ENCODE results near the gene SLC6A12. TPM values are rescaled to one million over a fixed set of nuclear protein-coding genes. Genes with fewer than 3 reads are reported as not detected.

SLC6A12 gene
- total RNA-seq, 1 donor from 2014 or later = not detected

DNA sequence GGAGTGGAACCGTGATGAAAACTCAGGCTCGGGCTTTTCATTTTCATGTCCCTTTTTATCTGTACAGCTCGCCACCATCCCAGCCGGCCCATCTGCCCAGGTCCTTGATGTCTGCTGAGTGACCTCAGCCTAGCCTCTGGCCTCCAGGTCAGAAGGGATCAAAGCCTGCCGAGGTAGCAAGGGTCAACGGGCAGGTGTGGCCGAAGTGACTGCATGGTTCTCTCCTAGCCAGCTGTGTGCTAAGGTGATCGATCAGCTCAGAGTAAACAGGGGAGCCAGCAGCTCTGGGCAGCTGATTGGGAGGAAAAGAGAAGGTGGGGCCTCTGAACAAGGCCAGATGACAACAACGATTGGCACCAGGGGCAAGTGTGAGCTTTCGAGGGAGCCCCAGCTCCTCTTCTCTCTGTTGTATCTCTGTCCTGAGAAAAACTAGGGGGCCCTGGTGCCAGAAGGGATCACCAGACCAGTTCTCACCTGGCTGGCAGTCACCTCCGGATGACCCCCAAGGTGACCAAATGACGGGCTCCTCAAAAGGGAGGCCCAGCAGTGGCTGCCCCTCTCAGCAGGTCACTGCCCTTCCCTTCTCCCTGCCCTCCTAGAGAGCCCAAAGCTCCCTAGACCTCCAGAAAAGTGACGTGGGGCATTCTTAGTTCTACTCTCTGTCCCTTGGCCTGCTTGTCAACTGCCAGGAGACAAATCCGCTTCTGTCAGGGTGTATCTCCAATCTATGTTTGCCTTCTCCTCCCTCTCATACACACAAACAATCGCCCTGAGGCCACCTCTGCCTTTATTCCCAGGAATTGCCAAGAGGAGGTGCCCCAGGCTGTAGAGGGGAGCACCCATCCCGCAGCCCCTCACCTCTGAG is 3.4 kb downstream of the SLC6A12 start:
- Histone ChIP-seq H3K36me3 (no peaks in the 10 kb centered on the region), H3K4me1 (peaks cover 10% of the 10 kb centered on the region), H3K9me3 (no peaks in the 10 kb centered on the region), H3K27ac (no peak overlapping the region), H3K4me3 (no peak overlapping the region), H3K27me3 (no peaks in the 10 kb centered on the region)
- intact Hi-C loops (cut with DNase I) = no loop called here
- no peak for TF ChIP-seq POLR2AphosphoS5 (IDR thresholded peaks at IDR 0.05; ENCODE audit: insufficient read depth in 1 of 2, low read depth in 1 of 2)
- no peak for TF ChIP-seq POLR2A (IDR thresholded peaks at IDR 0.05)
- TF ChIP-seq, protein P1, sequence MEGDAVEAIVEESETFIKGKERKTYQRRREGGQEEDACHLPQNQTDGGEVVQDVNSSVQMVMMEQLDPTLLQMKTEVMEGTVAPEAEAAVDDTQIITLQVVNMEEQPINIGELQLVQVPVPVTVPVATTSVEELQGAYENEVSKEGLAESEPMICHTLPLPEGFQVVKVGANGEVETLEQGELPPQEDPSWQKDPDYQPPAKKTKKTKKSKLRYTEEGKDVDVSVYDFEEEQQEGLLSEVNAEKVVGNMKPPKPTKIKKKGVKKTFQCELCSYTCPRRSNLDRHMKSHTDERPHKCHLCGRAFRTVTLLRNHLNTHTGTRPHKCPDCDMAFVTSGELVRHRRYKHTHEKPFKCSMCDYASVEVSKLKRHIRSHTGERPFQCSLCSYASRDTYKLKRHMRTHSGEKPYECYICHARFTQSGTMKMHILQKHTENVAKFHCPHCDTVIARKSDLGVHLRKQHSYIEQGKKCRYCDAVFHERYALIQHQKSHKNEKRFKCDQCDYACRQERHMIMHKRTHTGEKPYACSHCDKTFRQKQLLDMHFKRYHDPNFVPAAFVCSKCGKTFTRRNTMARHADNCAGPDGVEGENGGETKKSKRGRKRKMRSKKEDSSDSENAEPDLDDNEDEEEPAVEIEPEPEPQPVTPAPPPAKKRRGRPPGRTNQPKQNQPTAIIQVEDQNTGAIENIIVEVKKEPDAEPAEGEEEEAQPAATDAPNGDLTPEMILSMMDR (IDR thresholded peaks at IDR 0.05) = no peak
- no peak for DNase-seq (ENCODE audit: extremely low spot score in 2 of 2)

DNA sequence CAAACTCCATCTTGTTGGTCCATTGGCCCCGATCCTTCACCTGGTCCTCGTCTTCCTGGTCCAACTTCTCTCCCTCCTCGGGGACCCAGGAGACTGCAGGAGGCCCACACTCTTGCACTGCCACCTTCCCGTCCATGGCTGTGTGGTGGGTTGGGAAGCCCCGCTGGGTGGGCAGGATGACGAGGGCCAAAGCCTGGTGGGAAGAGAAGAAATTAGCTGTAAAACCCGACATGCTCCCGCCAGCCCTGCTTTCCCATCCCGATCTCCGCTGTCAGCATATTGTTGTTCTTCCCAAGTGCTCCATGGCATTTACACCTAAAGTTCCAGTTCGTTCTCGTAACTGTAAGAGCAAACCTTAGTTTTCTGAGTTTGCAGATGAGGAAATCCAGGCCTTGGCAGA is 4.1 kb downstream of the SLC6A12 start:
- no peaks in the 10 kb centered on the region for H3K27me3 ChIP-seq
- no peak overlapping the region for H3K4me3 ChIP-seq
- no peak overlapping the region for H3K27ac ChIP-seq
- no peak for DNase-seq (ENCODE audit: extremely low spot score in 2 of 2)
- no peaks in the 10 kb centered on the region for H3K36me3 ChIP-seq
- no peaks in the 10 kb centered on the region for H3K9me3 ChIP-seq
- intact Hi-C loops (cut with DNase I) = no loop called here
- TF ChIP-seq POLR2A (IDR thresholded peaks at IDR 0.05) (no peak), POLR2AphosphoS5 (IDR thresholded peaks at IDR 0.05; ENCODE audit: insufficient read depth in 1 of 2, low read depth in 1 of 2) (no peak)
- TF ChIP-seq, protein P1 (IDR thresholded peaks at IDR 0.05) = no peak
- peaks cover 10% of the 10 kb centered on the region for H3K4me1 ChIP-seq

DNA sequence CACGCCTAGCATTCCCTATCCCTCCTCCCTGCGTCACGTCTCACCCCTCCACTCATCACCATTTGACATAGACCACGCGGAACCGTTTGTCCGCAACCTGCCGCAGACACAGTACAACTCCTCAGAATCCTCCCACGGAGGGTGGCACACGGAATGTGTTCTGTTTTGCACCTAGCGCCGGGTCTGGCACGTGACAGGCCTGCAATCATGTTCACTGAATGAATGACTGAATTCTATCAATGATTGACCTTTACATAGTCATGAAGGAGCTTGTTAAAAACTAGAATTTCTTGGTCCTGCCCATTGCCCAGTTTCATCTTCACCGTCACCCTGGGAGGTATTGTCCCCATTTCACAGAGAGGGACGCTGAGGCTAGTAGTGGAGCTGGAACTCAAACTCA is 4.7 kb downstream of the SLC6A12 start:
- TF ChIP-seq, protein P1 (IDR thresholded peaks at IDR 0.05) = no peak
- no peak for TF ChIP-seq POLR2AphosphoS5 (IDR thresholded peaks at IDR 0.05; ENCODE audit: insufficient read depth in 1 of 2, low read depth in 1 of 2)
- TF ChIP-seq POLR2A (IDR thresholded peaks at IDR 0.05) = no peak
- H3K27me3 ChIP-seq = no peaks in the 10 kb centered on the region
- intact Hi-C loops (cut with DNase I) = no loop called here

DNA sequence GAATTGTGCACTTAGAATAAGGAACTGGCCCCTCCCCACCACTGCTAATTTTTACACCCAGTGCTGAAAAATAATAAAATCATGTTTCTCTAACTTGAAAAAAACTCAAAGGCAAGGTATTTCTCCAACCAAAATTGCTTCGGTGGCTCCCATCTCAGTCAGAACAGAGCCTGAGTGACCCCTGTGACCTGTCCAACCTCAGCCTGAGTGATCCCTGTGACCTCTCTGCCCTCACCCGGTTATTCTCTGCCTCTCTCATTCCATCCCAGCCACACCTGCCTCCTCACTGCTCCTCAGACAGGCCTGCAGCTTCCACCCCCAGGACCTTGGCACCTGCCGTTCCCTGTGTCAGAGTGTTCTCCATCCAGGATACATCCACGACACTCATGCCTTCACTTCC is 5.1 kb downstream of the SLC6A12 start:
- Histone ChIP-seq H3K27me3 (no peaks in the 10 kb centered on the region), H3K9me3 (no peaks in the 10 kb centered on the region), H3K36me3 (no peaks in the 10 kb centered on the region), H3K4me3 (no peak overlapping the region), H3K4me1 (peaks cover 19% of the 10 kb centered on the region), H3K27ac (no peak overlapping the region)
- intact Hi-C loops (cut with DNase I) = no loop called here
- TF ChIP-seq POLR2AphosphoS5 (IDR thresholded peaks at IDR 0.05; ENCODE audit: insufficient read depth in 1 of 2, low read depth in 1 of 2) = no peak
- TF ChIP-seq POLR2A (IDR thresholded peaks at IDR 0.05) = no peak
- TF ChIP-seq, protein P1 (IDR thresholded peaks at IDR 0.05) = no peak
- DNase-seq (ENCODE audit: extremely low spot score in 2 of 2) = no peak

More for the DNA sequence above, 4.7 kb downstream of the SLC6A12 start:
- no peak overlapping the region for H3K27ac ChIP-seq
- H3K4me1 ChIP-seq = peaks cover 14% of the 10 kb centered on the region
- H3K36me3 ChIP-seq = no peaks in the 10 kb centered on the region
- no peak for DNase-seq (ENCODE audit: extremely low spot score in 2 of 2)
- no peak overlapping the region for H3K4me3 ChIP-seq
- H3K9me3 ChIP-seq = no peaks in the 10 kb centered on the region

DNA sequence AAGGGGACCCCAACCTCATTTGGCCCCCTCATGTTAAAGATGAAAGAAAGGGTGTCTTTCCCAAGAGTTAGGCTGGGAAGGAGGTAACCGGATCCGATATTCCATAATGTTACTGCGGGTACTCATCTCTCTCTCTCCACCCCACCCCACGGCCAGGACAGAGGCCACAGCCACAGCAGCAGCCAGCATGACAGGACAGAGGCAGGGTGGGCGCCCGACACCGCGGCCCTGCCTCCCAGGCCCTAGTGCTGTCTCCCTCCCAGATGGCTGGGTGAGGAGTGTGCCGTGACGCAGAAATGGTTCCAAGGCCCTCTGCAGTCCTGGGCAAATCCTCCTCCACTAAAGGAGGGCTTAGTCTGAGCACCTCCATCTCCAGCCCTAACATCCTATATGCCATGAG is 6.2 kb downstream of the SLC6A12 start:
- H3K36me3 ChIP-seq = no peaks in the 10 kb centered on the region
- TF ChIP-seq POLR2AphosphoS5 (IDR thresholded peaks at IDR 0.05; ENCODE audit: insufficient read depth in 1 of 2, low read depth in 1 of 2) = no peak
- TF ChIP-seq, protein P1 (IDR thresholded peaks at IDR 0.05) = no peak
- TF ChIP-seq POLR2A (IDR thresholded peaks at IDR 0.05) = no peak
- H3K4me3 ChIP-seq = no peak overlapping the region
- H3K4me1 ChIP-seq = peaks cover 12% of the 10 kb centered on the region
- no peak for DNase-seq (ENCODE audit: extremely low spot score in 2 of 2)
- intact Hi-C loops (cut with DNase I) = no loop called here
- no peaks in the 10 kb centered on the region for H3K27me3 ChIP-seq
- H3K9me3 ChIP-seq = no peaks in the 10 kb centered on the region
- H3K27ac ChIP-seq = no peak overlapping the region

All from vagina (tissue), 2 donors.